Stomach smooth muscle (tissue), 2 donors: ENCODE measurements around the gene HBA2.

ENCODE experiments used
- H3K27ac ChIP-seq: one replicate; pipeline ENCODE4 v1.7.0; 2013; ENCODE audit warnings: mild to moderate bottlenecking, low read length, inconsistent platforms
- H3K27me3 ChIP-seq, 2 donors: one replicate each; pipeline ENCODE4 v1.7.0; 2013; ENCODE audit warnings: low read length in 2 of 2; ENCODE audit not compliant: insufficient read depth in 2 of 2, control insufficient read depth in 1 of 2
- H3K36me3 ChIP-seq, 2 donors: one replicate each; pipeline ENCODE4 v1.7.0; 2013; ENCODE audit warnings: low read length in 2 of 2; ENCODE audit not compliant: control insufficient read depth in 2 of 2, insufficient read depth in 2 of 2
- H3K4me1 ChIP-seq: one replicate; pipeline ENCODE4 v1.7.0; 2013; ENCODE audit warnings: low read length; ENCODE audit not compliant: control insufficient read depth, insufficient read depth
- H3K4me3 ChIP-seq, 2 donors: one replicate each; pipeline ENCODE4 v1.7.0; 2013; ENCODE audit warnings: low read length in 2 of 2
- H3K9ac ChIP-seq, 2 donors: one replicate each; pipeline ENCODE4 v1.7.0; 2013; ENCODE audit warnings: low read length in 2 of 2, mild to moderate bottlenecking in 1 of 2
- H3K9me3 ChIP-seq, 2 donors: one replicate each; pipeline ENCODE4 v1.7.0; 2013; ENCODE audit warnings: low read length in 2 of 2; ENCODE audit not compliant: control insufficient read depth in 2 of 2
- donor health status: healthy.
- donor health status: Pancreatic carcinoma.

HBA2 gene

DNA sequence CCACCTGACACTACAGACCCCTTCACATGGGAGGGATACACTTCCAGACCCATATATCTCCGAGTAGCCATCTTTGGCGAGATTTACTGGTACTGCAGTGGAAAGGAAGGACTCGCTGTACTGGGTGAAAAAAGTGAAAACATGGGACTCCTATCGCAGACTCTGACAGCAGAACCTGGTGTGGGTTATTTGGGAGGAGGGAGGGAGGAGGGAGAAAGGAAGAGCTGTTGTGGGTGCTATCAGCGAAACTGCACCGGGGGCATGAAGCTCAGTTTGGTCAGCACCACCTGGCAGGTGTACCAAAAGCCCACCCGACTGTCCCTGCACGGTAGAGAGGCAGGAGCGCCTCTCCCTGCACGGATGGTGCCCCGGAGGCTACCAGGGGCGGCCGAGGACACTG is 12.5 kb downstream of the HBA2 start:
- Histone ChIP-seq H3K4me1 (peaks cover 16% of the 10 kb centered on the region), H3K4me3 (no peak overlapping the region), H3K9me3 (no peaks in the 10 kb centered on the region), H3K9ac (no peak overlapping the region), H3K27ac (no peak overlapping the region), H3K27me3 (peaks cover 0 to 9% of the 10 kb centered on the region in 2 donors), H3K36me3 (peaks cover 15 to 25% of the 10 kb centered on the region in 2 donors)

DNA sequence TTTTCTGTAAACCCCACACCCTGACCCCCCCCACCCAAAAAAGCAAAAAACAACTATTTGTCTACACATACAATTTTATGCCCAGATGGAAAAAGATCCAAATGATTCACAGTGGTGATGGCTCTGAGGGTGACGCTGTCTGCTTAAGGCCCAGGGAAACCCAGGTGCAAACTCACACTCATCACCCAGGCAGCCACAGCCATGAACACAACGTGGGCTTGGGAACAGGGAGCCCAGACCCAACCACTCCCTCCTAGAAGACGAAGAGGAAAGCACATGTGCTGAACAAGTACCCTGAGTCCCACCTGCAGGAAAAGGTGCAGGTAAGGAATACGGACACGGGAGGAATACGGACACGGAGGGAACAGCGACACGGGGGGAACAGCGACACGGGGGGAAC is 13.0 kb downstream of the HBA2 start:
- H3K27me3 ChIP-seq = peaks cover 0 to 5% of the 10 kb centered on the region in 2 donors
- H3K36me3 ChIP-seq = peaks cover 20 to 28% of the 10 kb centered on the region in 2 donors
- H3K4me1 ChIP-seq = peaks cover 13% of the 10 kb centered on the region
- H3K9ac ChIP-seq = no peak overlapping the region
- H3K4me3 ChIP-seq = no peak overlapping the region
- no peaks in the 10 kb centered on the region for H3K9me3 ChIP-seq
- no peak overlapping the region for H3K27ac ChIP-seq

DNA sequence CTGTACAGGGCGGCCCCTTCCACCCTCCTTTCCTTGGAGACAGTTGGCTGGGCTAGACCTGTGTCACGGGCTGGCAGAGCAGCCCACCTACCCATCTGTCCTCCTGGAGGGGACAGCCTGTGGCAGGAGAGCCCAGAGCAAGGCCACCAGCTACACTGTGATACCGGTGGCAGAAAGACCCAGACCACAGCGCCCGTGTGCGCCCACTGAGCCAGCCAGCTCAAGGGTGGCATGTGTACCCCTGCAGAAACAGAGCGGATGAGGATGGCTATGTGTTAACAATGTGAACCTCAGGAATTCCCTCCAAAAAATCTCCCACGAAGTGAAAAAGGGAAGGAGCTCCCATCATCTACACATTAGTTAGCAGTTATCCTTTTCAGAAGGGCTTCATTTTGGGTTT is 14.7 kb downstream of the HBA2 start:
- H3K27ac ChIP-seq = no peak overlapping the region
- H3K27me3 ChIP-seq = no peaks in the 10 kb centered on the region
- no peaks in the 10 kb centered on the region for H3K9me3 ChIP-seq
- H3K4me1 ChIP-seq = no peaks in the 10 kb centered on the region
- peaks cover 33 to 43% of the 10 kb centered on the region in 2 donors for H3K36me3 ChIP-seq
- no peak overlapping the region for H3K4me3 ChIP-seq
- no peak overlapping the region for H3K9ac ChIP-seq

DNA sequence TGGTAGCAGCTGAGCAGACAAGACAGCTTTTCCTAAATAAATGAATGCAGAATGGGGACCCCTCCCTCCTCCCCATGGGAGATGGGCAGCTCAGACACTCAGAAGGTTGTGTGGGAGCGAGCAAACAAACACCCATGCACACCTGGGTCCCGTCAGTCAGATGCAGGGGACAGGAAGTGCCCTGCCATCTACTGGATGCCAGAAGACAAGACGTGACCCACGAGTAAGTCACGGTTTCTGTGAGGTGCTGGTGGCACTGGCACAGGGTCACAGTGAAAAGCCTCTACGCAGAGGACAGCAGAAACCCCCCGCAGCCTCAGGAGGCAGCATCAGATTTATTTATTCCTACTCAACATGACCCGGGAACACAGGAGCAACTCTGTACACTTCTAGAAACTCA is 16.0 kb downstream of the HBA2 start:
- Histone ChIP-seq H3K4me3 (no peak overlapping the region), H3K9ac (no peak overlapping the region), H3K27ac (no peak overlapping the region), H3K27me3 (no peaks in the 10 kb centered on the region), H3K36me3 (peaks cover 42 to 51% of the 10 kb centered on the region in 2 donors), H3K9me3 (no peaks in the 10 kb centered on the region), H3K4me1 (no peaks in the 10 kb centered on the region)

DNA sequence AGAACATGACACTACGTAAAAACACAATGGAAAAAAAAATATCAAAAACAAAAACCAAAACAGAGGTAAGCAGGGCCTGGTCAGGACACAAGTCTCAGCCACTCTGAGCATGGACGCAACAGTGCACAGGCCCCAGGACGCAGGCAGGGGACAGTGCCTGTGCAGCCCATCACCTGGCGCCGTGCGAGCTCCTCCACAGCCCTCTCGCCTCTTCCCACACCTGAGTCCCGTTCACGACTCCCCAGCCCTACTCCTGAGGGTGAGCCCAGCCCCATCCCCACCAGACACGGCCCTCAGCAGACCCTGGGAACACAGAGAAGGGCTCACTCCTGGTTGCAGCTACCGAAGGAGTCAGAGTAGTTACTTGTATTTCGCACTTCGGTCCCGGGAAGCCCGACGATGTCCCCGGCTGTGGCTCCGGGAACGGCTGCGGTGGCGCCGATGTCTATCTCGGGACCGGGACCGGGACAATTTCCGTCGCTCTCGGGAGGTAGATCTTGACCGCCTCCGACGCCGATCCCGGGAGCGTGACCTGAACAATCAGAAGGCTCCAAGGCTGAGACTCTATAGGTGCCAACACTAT is 17.0 kb downstream of the HBA2 start:
- no peak overlapping the region for H3K4me3 ChIP-seq
- no peaks in the 10 kb centered on the region for H3K4me1 ChIP-seq
- H3K9ac ChIP-seq = no peak overlapping the region
- peaks cover 49 to 59% of the 10 kb centered on the region in 2 donors for H3K36me3 ChIP-seq
- H3K9me3 ChIP-seq = no peaks in the 10 kb centered on the region
- H3K27ac ChIP-seq = no peak overlapping the region
- no peaks in the 10 kb centered on the region for H3K27me3 ChIP-seq

DNA sequence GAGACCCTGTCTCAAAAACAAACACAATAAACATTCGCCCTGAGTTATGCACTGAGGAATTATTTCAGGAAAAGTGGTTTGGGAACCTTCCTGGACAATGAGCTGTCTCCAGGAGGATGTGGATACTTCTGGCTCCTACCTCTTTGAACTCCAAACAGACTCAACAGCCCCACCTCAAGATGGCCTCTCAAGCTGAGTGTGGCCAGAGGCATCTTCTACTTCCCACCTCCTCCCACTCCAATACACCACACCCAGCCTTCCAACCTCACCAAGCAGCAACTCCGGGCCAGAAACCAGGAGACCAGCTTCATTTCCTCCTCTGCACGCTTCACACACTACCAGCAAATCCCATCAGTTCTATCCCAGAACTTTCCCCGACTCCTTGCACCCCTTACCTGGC is 19.2 kb downstream of the HBA2 start:
- Histone ChIP-seq H3K4me3 (no peak overlapping the region), H3K4me1 (no peaks in the 10 kb centered on the region), H3K36me3 (peaks cover 64 to 72% of the 10 kb centered on the region in 2 donors), H3K27me3 (no peaks in the 10 kb centered on the region), H3K9ac (no peak overlapping the region), H3K9me3 (no peaks in the 10 kb centered on the region), H3K27ac (no peak overlapping the region)

DNA sequence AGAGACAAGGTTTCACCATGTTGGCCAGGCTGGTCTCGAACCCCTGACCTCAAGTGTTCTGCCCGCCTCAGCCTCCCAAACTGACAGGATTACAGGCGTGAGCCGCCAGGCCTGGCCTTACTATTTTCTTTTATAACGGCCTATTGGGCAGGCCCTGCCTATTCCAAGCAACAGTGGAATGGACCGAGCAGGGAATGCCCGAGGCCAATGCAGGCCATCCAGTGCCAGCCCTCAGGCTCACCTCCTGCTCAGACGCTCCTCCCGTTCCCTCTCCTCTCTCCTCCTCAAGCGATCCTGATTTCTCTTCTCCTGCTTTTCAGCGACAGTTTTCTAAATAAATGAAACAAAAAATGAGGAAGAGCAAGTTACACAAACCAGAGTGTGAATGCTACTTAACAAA is 20.0 kb downstream of the HBA2 start:
- H3K4me1 ChIP-seq = no peaks in the 10 kb centered on the region
- no peaks in the 10 kb centered on the region for H3K27me3 ChIP-seq

DNA sequence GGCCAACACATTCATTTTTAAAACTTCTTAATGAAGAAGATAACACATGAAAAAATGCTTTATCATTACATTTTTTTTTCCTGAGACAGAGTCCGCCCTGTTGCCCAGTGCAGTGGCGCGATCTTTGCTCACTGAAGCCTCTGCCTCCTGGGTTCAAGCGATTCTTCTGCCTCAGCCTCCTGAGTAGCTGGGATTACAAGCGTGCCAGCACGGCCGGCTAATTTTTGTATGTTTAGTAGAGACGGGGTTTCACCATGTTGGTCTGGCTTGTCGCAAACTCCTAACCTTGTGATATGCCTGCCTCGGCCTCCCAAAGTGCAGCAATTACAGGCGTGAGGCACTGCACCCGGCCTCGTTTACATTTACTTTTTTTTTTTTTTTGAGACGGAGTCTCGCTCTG is 20.8 kb downstream of the HBA2 start:
- Histone ChIP-seq H3K4me3 (no peak overlapping the region), H3K9ac (no peak overlapping the region), H3K9me3 (no peaks in the 10 kb centered on the region), H3K4me1 (no peaks in the 10 kb centered on the region), H3K36me3 (peaks cover 69 to 71% of the 10 kb centered on the region in 2 donors), H3K27ac (no peak overlapping the region), H3K27me3 (no peaks in the 10 kb centered on the region)

More for the DNA sequence above, 20.0 kb downstream of the HBA2 start:
- Histone ChIP-seq H3K9me3 (no peaks in the 10 kb centered on the region), H3K36me3 (peaks cover 64 to 70% of the 10 kb centered on the region in 2 donors), H3K27ac (no peak overlapping the region), H3K4me3 (no peak overlapping the region), H3K9ac (no peak overlapping the region)

DNA sequence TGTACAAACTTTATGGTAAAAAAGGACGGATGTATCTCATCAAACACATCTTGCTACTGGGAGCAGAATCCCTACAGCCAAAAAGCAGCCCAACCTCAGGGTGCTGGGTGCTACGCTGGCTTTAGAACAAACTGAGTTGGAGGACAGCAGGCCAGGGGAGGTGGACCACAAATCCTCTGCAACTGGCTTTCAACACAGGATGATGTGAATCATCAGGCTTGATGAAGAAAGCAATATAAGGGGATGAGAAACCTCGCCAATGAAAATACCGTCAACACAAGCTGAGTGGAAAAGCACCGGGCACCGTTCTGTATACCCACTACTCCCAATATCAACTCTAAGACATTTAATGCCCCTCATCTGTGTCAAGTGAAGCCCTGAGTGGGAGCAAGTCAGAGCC is 21.8 kb downstream of the HBA2 start:
- Histone ChIP-seq H3K4me1 (no peaks in the 10 kb centered on the region), H3K27me3 (no peaks in the 10 kb centered on the region), H3K36me3 (peaks cover 67 to 68% of the 10 kb centered on the region in 2 donors), H3K9ac (no peak overlapping the region), H3K27ac (no peak overlapping the region), H3K4me3 (no peak overlapping the region), H3K9me3 (no peaks in the 10 kb centered on the region)

DNA sequence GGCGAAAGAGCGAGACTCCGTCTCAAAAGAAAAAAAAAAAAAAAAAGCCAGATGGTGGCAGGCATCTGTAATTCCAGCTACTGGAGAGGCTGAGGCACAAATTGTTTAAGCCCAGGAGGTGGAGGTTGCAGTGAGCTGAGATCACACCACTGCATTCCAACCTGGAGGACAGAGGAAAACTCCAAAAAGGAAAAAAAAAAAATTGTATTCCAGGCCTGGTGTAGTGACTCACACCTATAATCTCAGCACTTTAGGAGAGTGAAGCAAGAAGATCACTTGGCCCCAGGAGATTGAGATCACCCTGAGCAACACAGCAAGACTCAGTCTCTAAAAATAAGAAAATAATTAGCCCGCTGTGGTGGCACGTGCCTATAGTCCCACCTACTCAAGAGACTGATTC is 27.7 kb downstream of the HBA2 start:
- H3K36me3 ChIP-seq = peaks cover 31 to 42% of the 10 kb centered on the region in 2 donors

DNA sequence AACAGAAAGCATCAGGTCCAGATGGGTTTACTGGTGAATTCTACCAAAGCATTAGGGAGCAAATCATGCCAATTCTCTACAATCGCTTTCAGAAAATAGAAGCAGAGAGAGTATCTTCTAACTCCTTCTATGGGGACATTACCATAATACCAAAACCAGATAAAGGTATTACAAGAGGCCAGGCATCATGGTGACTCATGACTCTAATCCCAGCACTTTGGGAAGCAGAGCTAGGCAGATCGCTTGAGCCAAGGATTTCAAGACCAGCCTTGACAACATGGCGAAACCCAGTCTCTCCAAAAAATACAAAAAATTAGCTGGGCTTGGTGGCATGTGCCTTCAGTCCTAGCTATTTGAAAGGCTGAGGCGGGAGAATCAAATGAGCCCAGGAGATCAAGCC is 30.6 kb downstream of the HBA2 start:
- no peaks in the 10 kb centered on the region for H3K9me3 ChIP-seq
- no peaks in the 10 kb centered on the region for H3K4me1 ChIP-seq
- H3K9ac ChIP-seq = no peak overlapping the region
- H3K27ac ChIP-seq = no peak overlapping the region
- peaks cover 33 to 47% of the 10 kb centered on the region in 2 donors for H3K36me3 ChIP-seq
- no peaks in the 10 kb centered on the region for H3K27me3 ChIP-seq
- H3K4me3 ChIP-seq = no peak overlapping the region

More for the DNA sequence above, 27.7 kb downstream of the HBA2 start:
- no peaks in the 10 kb centered on the region for H3K27me3 ChIP-seq
- H3K27ac ChIP-seq = no peak overlapping the region
- no peak overlapping the region for H3K9ac ChIP-seq
- H3K4me3 ChIP-seq = no peak overlapping the region
- H3K4me1 ChIP-seq = no peaks in the 10 kb centered on the region
- H3K9me3 ChIP-seq = no peaks in the 10 kb centered on the region
